Inferior parietal cortex (tissue), 1 donor: Measurements from ENCODE around the gene SHANK3.

Experiments used
- DNase-seq: peaks from one replicate; pipeline ENCODE4 v3.0.0-alpha.2; 2016; ENCODE audit errors: extremely low spot score

The SHANK3 gene

GRCh38 chr22:50678218-50678650 lies 5.6 kb downstream of the SHANK3 start:
- no peak for DNase-seq

GRCh38 chr22:50678651-50679521 lies 6.3 kb downstream of the SHANK3 start:
- DNase-seq = no peak

GRCh38 chr22:50683086-50683993 lies 10.7 kb downstream of the SHANK3 start:
- no peak for DNase-seq

- no peak for DNase-seq
Observed at GRCh38 chr22:50683994-50684371, 11.4 kb downstream of the SHANK3 start.

GRCh38 chr22:50684501-50684900 lies 11.9 kb downstream of the SHANK3 start:
- no peak for DNase-seq

GRCh38 chr22:50684986-50685385 lies 12.4 kb downstream of the SHANK3 start:
- no peak for DNase-seq

GRCh38 chr22:50686794-50687193 lies 14.2 kb downstream of the SHANK3 start:
- DNase-seq = no peak

- no peak for DNase-seq
Observed at GRCh38 chr22:50687829-50688228, 15.2 kb downstream of the SHANK3 start.

- DNase-seq = no peak
Observed at GRCh38 chr22:50688448-50688847, 15.8 kb downstream of the SHANK3 start.

- no peak for DNase-seq
Observed at GRCh38 chr22:50691521-50691920, 18.9 kb downstream of the SHANK3 start.

GRCh38 chr22:50693462-50693861 lies 20.8 kb downstream of the SHANK3 start:
- DNase-seq = no peak

GRCh38 chr22:50694099-50694605 lies 21.5 kb downstream of the SHANK3 start:
- no peak for DNase-seq

- DNase-seq = no peak
Observed at GRCh38 chr22:50694766-50695420, 22.3 kb downstream of the SHANK3 start.

GRCh38 chr22:50695421-50696250 lies 23.0 kb downstream of the SHANK3 start:
- no peak for DNase-seq

GRCh38 chr22:50696251-50696798 lies 23.7 kb downstream of the SHANK3 start:
- DNase-seq = no peak

GRCh38 chr22:50696799-50697561 lies 24.4 kb downstream of the SHANK3 start:
- no peak for DNase-seq

GRCh38 chr22:50697667-50698506 lies 25.3 kb downstream of the SHANK3 start:
- DNase-seq = no peak

- no peak for DNase-seq
Observed at GRCh38 chr22:50698546-50698945, 25.9 kb downstream of the SHANK3 start.
